Adipose tissue (tissue), 3 donors: ENCODE results near the gene USP44. TPM values are rescaled to one million over a fixed set of nuclear protein-coding genes. Genes with fewer than 3 reads are reported as not detected.

Experiments used
- H3K27ac ChIP-seq: one replicate; pipeline ENCODE4 v1.5.1; 2013; ENCODE audit warnings: low read depth, low read length
- WGBS, 3 donors: extraction: QIAGEN DNeasy Blood & Tissue Kit; methylation state at CpG; one replicate each; pipeline ENCODE4 v1.1.7; 2013; 5-methylcytosine and 5-hydroxymethylcytosine counted together
- polyA plus RNA-seq, 3 donors: library from polyadenylated mRNA; stranded (reverse); fragments of 200-250 nt; gene quantifications; one replicate each; pipeline ENCODE4 v1.2.3, GENCODE V29; 2013
- donor health status: healthy with polysubstance abuse.
- donor health status: Bipolar disorder and iron deficiency.
- donor health status: healthy.

The USP44 gene
- polyA plus RNA-seq, 3 donors: 0.45 to 1.7 (median 0.95) TPM

GRCh38 chr12:95549392-95550084 lies 1.7 kb downstream of the USP44 start:
- H3K27ac ChIP-seq: no peak overlapping the region
- WGBS, 3 donors: 74 to 82% (median 77%) methylated on average over 12 of the region's 12 CpGs

GRCh38 chr12:95548539-95549391 lies 2.5 kb downstream of the USP44 start:
- WGBS, 3 donors: 6 to 8% (median 7%) methylated on average over 70 to 97 of the region's 98 CpGs

GRCh38 chr12:95548056-95548538 lies 3.2 kb downstream of the USP44 start:
- no peak overlapping the region for H3K27ac ChIP-seq
- 2 to 3% (median 2%) methylated on average over 44 to 50 of the region's 50 CpGs for WGBS, 3 donors

More at GRCh38 chr12:95548539-95549391, 2.5 kb downstream of the USP44 start:
- no peak overlapping the region for H3K27ac ChIP-seq

GRCh38 chr12:95547522-95548055 lies 3.7 kb downstream of the USP44 start:
- WGBS, 3 donors: 19 to 33% (median 31%) methylated on average over 9 of the region's 9 CpGs
- H3K27ac ChIP-seq: no peak overlapping the region

- no peak overlapping the region for H3K27ac ChIP-seq
- WGBS, 3 donors: 65 to 77% (median 75%) methylated on average over 9 of the region's 9 CpGs
These were observed 4.8 kb downstream of the USP44 start for GRCh38 chr12:95546491-95546813.

GRCh38 chr12:95545731-95546490 lies 5.4 kb downstream of the USP44 start:
- no peak overlapping the region for H3K27ac ChIP-seq
- WGBS, 3 donors: 72 to 83% (median 80%) methylated on average over 8 of the region's 8 CpGs

- 84 to 90% (median 84%) methylated on average over 4 of the region's 4 CpGs for WGBS, 3 donors
- H3K27ac ChIP-seq: no peak overlapping the region
These were observed 6.0 kb downstream of the USP44 start for GRCh38 chr12:95545303-95545702.

- no peak overlapping the region for H3K27ac ChIP-seq
- 64 to 70% (median 68%) methylated on average over 3 of the region's 3 CpGs for WGBS, 3 donors
These were observed 6.5 kb downstream of the USP44 start for GRCh38 chr12:95544756-95545155.

- no peak overlapping the region for H3K27ac ChIP-seq
- WGBS, 3 donors: 95 to 97% (median 95%) methylated on average over 7 of the region's 7 CpGs
These were observed 8.0 kb downstream of the USP44 start for GRCh38 chr12:95543305-95543704.

- no peak overlapping the region for H3K27ac ChIP-seq
These were observed 9.8 kb downstream of the USP44 start for GRCh38 chr12:95541436-95541835.

GRCh38 chr12:95538656-95539055 lies 12.6 kb downstream of the USP44 start:
- no peak overlapping the region for H3K27ac ChIP-seq
- 55 to 67% (median 67%) methylated on average over 5 of the region's 5 CpGs for WGBS, 3 donors

More at GRCh38 chr12:95541436-95541835, 9.8 kb downstream of the USP44 start:
- 87 to 88% (median 88%) methylated on average over 7 of the region's 7 CpGs for WGBS, 3 donors

GRCh38 chr12:95538006-95538405 lies 13.3 kb downstream of the USP44 start:
- 78 to 82% (median 78%) methylated on average over 4 of the region's 4 CpGs for WGBS, 3 donors
- H3K27ac ChIP-seq: no peak overlapping the region

- 63 to 76% (median 72%) methylated on average over 4 of the region's 4 CpGs for WGBS, 3 donors
- H3K27ac ChIP-seq: no peak overlapping the region
These were observed 17.3 kb downstream of the USP44 start for GRCh38 chr12:95533985-95534384.

- H3K27ac ChIP-seq: no peak overlapping the region
- WGBS, 3 donors: 57 to 68% (median 66%) methylated on average over 5 of the region's 5 CpGs
These were observed 18.4 kb downstream of the USP44 start for GRCh38 chr12:95532851-95533250.

GRCh38 chr12:95529693-95530225 lies 21.5 kb downstream of the USP44 start:
- 86 to 93% (median 93%) methylated on average over 4 of the region's 4 CpGs for WGBS, 3 donors
- no peak overlapping the region for H3K27ac ChIP-seq

- 74 to 80% (median 75%) methylated on average over 4 of the region's 4 CpGs for WGBS, 3 donors
These were observed 22.8 kb downstream of the USP44 start for GRCh38 chr12:95528431-95528830.

GRCh38 chr12:95522692-95523091 lies 28.6 kb downstream of the USP44 start:
- no peak overlapping the region for H3K27ac ChIP-seq
- 87 to 94% (median 88%) methylated on average over 8 of the region's 8 CpGs for WGBS, 3 donors

More at GRCh38 chr12:95528431-95528830, 22.8 kb downstream of the USP44 start:
- no peak overlapping the region for H3K27ac ChIP-seq

- WGBS, 3 donors: 90 to 94% (median 91%) methylated on average over 6 of the region's 6 CpGs
- no peak overlapping the region for H3K27ac ChIP-seq
These were observed 30.5 kb downstream of the USP44 start for GRCh38 chr12:95520816-95521215.
